ENCODE data around the gene SCGB1D1. TPM values are rescaled to one million over a fixed set of nuclear protein-coding genes. Genes with fewer than 3 reads are reported as not detected.
A peak's percentile ranks its signal among the peaks of the same experiment; 100 is the strongest.

Gene SCGB1D1
- total and polyA plus RNA-seq, 11 donors, result not detected

- intact Hi-C loops (cut with DNase I), result no loop called here
- no peak for TF ChIP-seq POLR2A (IDR thresholded peaks at IDR 0.05)
- TF ChIP-seq CTCF (IDR thresholded peaks at IDR 0.05), result no peak
- no peaks in the 10 kb centered on the region for H3K36me3 ChIP-seq
- 67 to 68% (median 67%) methylated on average over 4 of the region's 4 CpGs for WGBS, 4 donors
- no peaks in the 10 kb centered on the region for H3K9me3 ChIP-seq
- peaks cover 0 to 30% (median 0%) of the 10 kb centered on the region in 9 donors for H3K27me3 ChIP-seq
- no peak overlapping the region for H3K4me3 ChIP-seq
- DNase-seq, result no peak
- H3K27ac ChIP-seq, result no peak overlapping the region
- no peak for ATAC-seq
- H3K4me1 ChIP-seq, result peaks cover 0 to 10% (median 0%) of the 10 kb centered on the region in 12 donors
Measured at GRCh38 chr11:62237499-62237898, 47.5 kb downstream of the SCGB1D1 start.

- Histone ChIP-seq H3K27me3 (peaks cover 0 to 23% (median 0%) of the 10 kb centered on the region in 9 donors), H3K4me1 (peaks cover 0 to 10% (median 0%) of the 10 kb centered on the region in 12 donors), H3K27ac (no peak overlapping the region), H3K9me3 (no peaks in the 10 kb centered on the region), H3K4me3 (no peak overlapping the region), H3K36me3 (no peaks in the 10 kb centered on the region)
- intact Hi-C loops (cut with DNase I), result no loop called here
- TF ChIP-seq CTCF (IDR thresholded peaks at IDR 0.05) (no peak), POLR2A (IDR thresholded peaks at IDR 0.05) (no peak)
- DNase-seq (no peak), ATAC-seq (no peak)
- 71 to 81% (median 80%) methylated on average over 4 of the region's 4 CpGs for WGBS, 4 donors
Measured at GRCh38 chr11:62238151-62238550, 48.1 kb downstream of the SCGB1D1 start.

GRCh38 chr11:62241095-62241494 is 51.1 kb downstream of the SCGB1D1 start:
- WGBS, 4 donors, result 82 to 87% (median 84%) methylated on average over 3 of the region's 3 CpGs
- TF ChIP-seq POLR2A (IDR thresholded peaks at IDR 0.05) (no peak), CTCF (IDR thresholded peaks at IDR 0.05) (no peak)
- Histone ChIP-seq H3K27ac (no peak overlapping the region), H3K4me1 (peaks cover 0 to 10% (median 0%) of the 10 kb centered on the region in 12 donors), H3K36me3 (no peaks in the 10 kb centered on the region), H3K9me3 (no peaks in the 10 kb centered on the region), H3K4me3 (no peak overlapping the region), H3K27me3 (peaks cover 0 to 17% (median 0%) of the 10 kb centered on the region in 9 donors)
- DNase-seq (no peak), ATAC-seq (no peak)
- intact Hi-C loops (cut with DNase I), result no loop called here

GRCh38 chr11:62242021-62242420 is 52.0 kb downstream of the SCGB1D1 start, which contains the start of gene SCGB1D2:
Gene SCGB1D2, plus strand, starts transcription at chr11:62242239. Its CDS starts 69 bp downstream, at chr11:62242308.
- Histone ChIP-seq H3K27me3 (peaks cover 0 to 16% (median 0%) of the 10 kb centered on the region in 9 donors), H3K4me1 (peaks cover 0 to 10% (median 0%) of the 10 kb centered on the region in 12 donors), H3K36me3 (no peaks in the 10 kb centered on the region), H3K4me3 (no peak within 1 kb of the TSS), H3K9me3 (no peaks in the 10 kb centered on the region), H3K27ac (no peak within 1 kb of the TSS)
- peak; percentile 27 to 85 (median 55) for DNase-seq
- TF ChIP-seq CTCF (IDR thresholded peaks at IDR 0.05) (no peak), POLR2A (IDR thresholded peaks at IDR 0.05) (no peak)
- intact Hi-C loops (cut with DNase I), result no loop called here
- ATAC-seq, result peak; percentile 91 to 97 (median 95)
- 9 to 17% (median 15%) methylated on average over 1 to 3 of the region's 3 CpGs for WGBS, 4 donors

Other genes starting within 250 kb of the SCGB1D1 start
- gene BEST1, start 239.9 kb upstream of the SCGB1D1 start, total RNA-seq, result 1 to 10 TPM in 4 of 9 donors, under 1 TPM in 5; 0.64 to 4.4 (median 0.94) TPM
- gene BEST1, start 239.9 kb upstream of the SCGB1D1 start, polyA plus RNA-seq, result 1 to 10 TPM; 2.1 to 2.8 TPM
- 1,000 to 10,000 TPM; 1,764 to 5,397 (median 2,454) TPM for gene FTH1, start 222.6 kb upstream of the SCGB1D1 start, total RNA-seq
- 1,000 to 10,000 TPM; 2,334 to 3,498 TPM for gene FTH1, start 222.6 kb upstream of the SCGB1D1 start, polyA plus RNA-seq
- 10 to 100 TPM; 10.1 to 22.8 (median 13.4) TPM for gene INCENP, start 66.2 kb upstream of the SCGB1D1 start, total RNA-seq
- 1 to 10 TPM; 2.0 to 7.7 TPM for gene INCENP, start 66.2 kb upstream of the SCGB1D1 start, polyA plus RNA-seq
- not detected for gene SCGB2A1, start 18.5 kb downstream of the SCGB1D1 start, total RNA-seq
- gene SCGB2A1, start 18.5 kb downstream of the SCGB1D1 start, polyA plus RNA-seq, result not detected
- gene SCGB1D2, start 52.0 kb downstream of the SCGB1D1 start, total RNA-seq, result 1 to 10 TPM in 4 of 9 donors, under 1 TPM in 1, not detected in 4; 0.67 to 3.8 (median 1.5) TPM
- 1 to 10 TPM in 1 of 2 donors, under 1 TPM in 1; 0.36 to 3.1 TPM for gene SCGB1D2, start 52.0 kb downstream of the SCGB1D1 start, polyA plus RNA-seq
- gene SCGB2A2, start 79.9 kb downstream of the SCGB1D1 start, total RNA-seq, result not detected
- gene SCGB2A2, start 79.9 kb downstream of the SCGB1D1 start, polyA plus RNA-seq, result not detected
- not detected for gene SCGB1D4, start 108.9 kb downstream of the SCGB1D1 start, total RNA-seq
- gene SCGB1D4, start 108.9 kb downstream of the SCGB1D1 start, polyA plus RNA-seq, result not detected
- 10 to 100 TPM in 1 of 9 donors, 1 to 10 TPM in 8; 1.4 to 13.2 (median 3.2) TPM for gene ASRGL1, start 147.2 kb downstream of the SCGB1D1 start, total RNA-seq
- 1 to 10 TPM; 1.9 to 6.2 TPM for gene ASRGL1, start 147.2 kb downstream of the SCGB1D1 start, polyA plus RNA-seq
- gene SCGB1A1, start 228.8 kb downstream of the SCGB1D1 start, total RNA-seq, result not detected
- gene SCGB1A1, start 228.8 kb downstream of the SCGB1D1 start, polyA plus RNA-seq, result not detected

All from heart left ventricle (tissue), 16 donors.